GM21447 (cell line): ENCODE data around the gene OR6A2.

Experiments used
- ATAC-seq: cut with Tn5 transposase; IDR thresholded peaks from one replicate; pipeline ENCODE4 v1.9.1; 2021; ENCODE audit not compliant: unreplicated experiment

The OR6A2 gene

GRCh38 chr11:6757373-6757967, 42.0 kb downstream of the OR6A2 start:
- ATAC-seq, result no peak

- ATAC-seq, result no peak
Observed at GRCh38 chr11:6755953-6756347, 43.5 kb downstream of the OR6A2 start.

- no peak for ATAC-seq
Observed at GRCh38 chr11:6755303-6755952, 44.1 kb downstream of the OR6A2 start.

- no peak for ATAC-seq
Observed at GRCh38 chr11:6747097-6747668, 52.3 kb downstream of the OR6A2 start.

- ATAC-seq, result no peak
Observed at GRCh38 chr11:6746626-6747025, 52.9 kb downstream of the OR6A2 start.

GRCh38 chr11:6746086-6746618, 53.3 kb downstream of the OR6A2 start:
- peak; percentile 87 for ATAC-seq

- peak; percentile 66 for ATAC-seq
Observed at GRCh38 chr11:6745465-6746015, 53.9 kb downstream of the OR6A2 start.

- no peak for ATAC-seq
Observed at GRCh38 chr11:6745018-6745417, 54.5 kb downstream of the OR6A2 start.

GRCh38 chr11:6742260-6742659, 57.2 kb downstream of the OR6A2 start:
- ATAC-seq, result no peak
